Effector memory CD4-positive, alpha-beta T cell (primary cell): Measurements from ENCODE around the gene SPIN2A.
"Not testable (repeated sequence)": the region's sequence is repeated elsewhere in the genome, so short reads cannot be mapped to it uniquely, and the experiment has no call there.

Experiments
- DNase-seq, 3 donors: peaks; one replicate each; pipeline ENCODE4 v3.0.0-alpha.2; 2020
- H3K27ac ChIP-seq: 2 replicates; pipeline ENCODE4 v1.7.0; 2013; ENCODE audit warnings: mild to moderate bottlenecking, low read length, moderate library complexity; ENCODE audit not compliant: insufficient read depth, poor library complexity, severe bottlenecking
- H3K27me3 ChIP-seq: replicated peaks from 2 replicates; pipeline ENCODE4 v1.7.0; 2013; ENCODE audit warnings: mild to moderate bottlenecking, low read length; ENCODE audit not compliant: insufficient read depth, control insufficient read depth, poor library complexity, severe bottlenecking
- H3K36me3 ChIP-seq: 2 replicates; pipeline ENCODE4 v1.7.0; 2013; ENCODE audit warnings: mild to moderate bottlenecking, low read length, moderate library complexity; ENCODE audit not compliant: control insufficient read depth, insufficient read depth
- H3K4me1 ChIP-seq: 2 replicates; pipeline ENCODE4 v1.7.0; 2013; ENCODE audit warnings: low read length, mild to moderate bottlenecking; ENCODE audit not compliant: control insufficient read depth, insufficient read depth, poor library complexity, severe bottlenecking
- H3K4me3 ChIP-seq: 2 replicates; pipeline ENCODE4 v1.7.0; 2013; ENCODE audit warnings: low read length, low read depth, mild to moderate bottlenecking; ENCODE audit not compliant: insufficient read depth, poor library complexity, severe bottlenecking
- H3K9me3 ChIP-seq: 2 replicates; pipeline ENCODE4 v1.7.0; 2013; ENCODE audit warnings: mild to moderate bottlenecking, low read length, moderate library complexity; ENCODE audit not compliant: control insufficient read depth

SPIN2A gene

GRCh38 chrX:57135287-57135686, 1.9 kb downstream of the SPIN2A start:
- no peak overlapping the region for H3K4me3 ChIP-seq
- no peaks in the 10 kb centered on the region for H3K4me1 ChIP-seq
- H3K36me3 ChIP-seq = no peaks in the 10 kb centered on the region
- no peak for DNase-seq
- no peak overlapping the region for H3K27ac ChIP-seq
- no peaks in the 10 kb centered on the region for H3K27me3 ChIP-seq
- H3K9me3 ChIP-seq = no peaks in the 10 kb centered on the region

- Histone ChIP-seq H3K9me3 (no peaks in the 10 kb centered on the region), H3K27me3 (no peaks in the 10 kb centered on the region), H3K4me1 (no peaks in the 10 kb centered on the region), H3K36me3 (no peaks in the 10 kb centered on the region), H3K4me3 (no peak overlapping the region), H3K27ac (no peak overlapping the region)
- DNase-seq = no peak
These were observed 2.5 kb downstream of the SPIN2A start for GRCh38 chrX:57134702-57135101.

GRCh38 chrX:57133706-57134105, 3.5 kb downstream of the SPIN2A start:
- H3K9me3 ChIP-seq = no peaks in the 10 kb centered on the region
- H3K27me3 ChIP-seq = no peaks in the 10 kb centered on the region
- H3K4me1 ChIP-seq = no peaks in the 10 kb centered on the region
- no peak for DNase-seq
- H3K27ac ChIP-seq = no peak overlapping the region
- H3K4me3 ChIP-seq = no peak overlapping the region
- no peaks in the 10 kb centered on the region for H3K36me3 ChIP-seq

GRCh38 chrX:57133284-57133683, 3.9 kb downstream of the SPIN2A start:
- not testable (repeated sequence) for H3K4me1 ChIP-seq, H3K36me3 ChIP-seq, H3K9me3 ChIP-seq, DNase-seq, H3K27ac ChIP-seq, H3K27me3 ChIP-seq, H3K4me3 ChIP-seq

GRCh38 chrX:57132046-57132445, 5.2 kb downstream of the SPIN2A start:
- Histone ChIP-seq H3K4me1 (no peaks in the 10 kb centered on the region), H3K9me3 (no peaks in the 10 kb centered on the region), H3K4me3 (no peak overlapping the region), H3K36me3 (no peaks in the 10 kb centered on the region), H3K27ac (no peak overlapping the region), H3K27me3 (no peaks in the 10 kb centered on the region)
- DNase-seq = no peak

GRCh38 chrX:57121816-57122215, 15.4 kb downstream of the SPIN2A start:
- Histone ChIP-seq H3K36me3 (no peaks in the 10 kb centered on the region), H3K27ac (no peak overlapping the region), H3K27me3 (no peaks in the 10 kb centered on the region), H3K9me3 (no peaks in the 10 kb centered on the region), H3K4me3 (peak overlapping the region; percentile 57), H3K4me1 (no peaks in the 10 kb centered on the region)
- no peak for DNase-seq

GRCh38 chrX:57121162-57121755, 15.9 kb downstream of the SPIN2A start, which contains the start of gene SPIN2B:
Gene SPIN2B, minus strand, starts transcription at chrX:57121548.
- peak within 1 kb of the TSS; percentile 51 for H3K27ac ChIP-seq
- H3K27me3 ChIP-seq = no peaks in the 10 kb centered on the region
- H3K9me3 ChIP-seq = no peaks in the 10 kb centered on the region
- H3K4me3 ChIP-seq = peak within 1 kb of the TSS; percentile 57
- no peaks in the 10 kb centered on the region for H3K36me3 ChIP-seq
- H3K4me1 ChIP-seq = no peaks in the 10 kb centered on the region
- DNase-seq = peak; percentile 55 to 63 (median 57)

- not testable (repeated sequence) for H3K9me3 ChIP-seq, H3K36me3 ChIP-seq, DNase-seq, H3K27me3 ChIP-seq, H3K4me1 ChIP-seq
- Histone ChIP-seq H3K27ac (peak overlapping the region; percentile 51), H3K4me3 (peak overlapping the region; percentile 57)
These were observed 16.5 kb downstream of the SPIN2A start for GRCh38 chrX:57120619-57121161.

- H3K27ac ChIP-seq = no peak overlapping the region
- no peak for DNase-seq
- no peak overlapping the region for H3K4me3 ChIP-seq
- no peaks in the 10 kb centered on the region for H3K36me3 ChIP-seq
- no peaks in the 10 kb centered on the region for H3K9me3 ChIP-seq
- H3K4me1 ChIP-seq = no peaks in the 10 kb centered on the region
- no peaks in the 10 kb centered on the region for H3K27me3 ChIP-seq
These were observed 17.8 kb downstream of the SPIN2A start for GRCh38 chrX:57119416-57119815.

- H3K27ac ChIP-seq, DNase-seq, H3K36me3 ChIP-seq: not testable (repeated sequence)
These were observed 19.6 kb downstream of the SPIN2A start for GRCh38 chrX:57117566-57117965.

More at GRCh38 chrX:57117566-57117965, 19.6 kb downstream of the SPIN2A start:
- not testable (repeated sequence) for H3K4me3 ChIP-seq, H3K27me3 ChIP-seq, H3K4me1 ChIP-seq, H3K9me3 ChIP-seq
